Measurements from ENCODE around the gene NEIL1.

NEIL1 gene

GRCh38 chr15:75397494-75397893 is 50.7 kb downstream of the NEIL1 start:
- DNase-seq, result no peak

GRCh38 chr15:75403892-75404291 is 57.1 kb downstream of the NEIL1 start:
- no peak for DNase-seq
